Measurements from ENCODE around the gene FAM83F.

Gene FAM83F

DNA sequence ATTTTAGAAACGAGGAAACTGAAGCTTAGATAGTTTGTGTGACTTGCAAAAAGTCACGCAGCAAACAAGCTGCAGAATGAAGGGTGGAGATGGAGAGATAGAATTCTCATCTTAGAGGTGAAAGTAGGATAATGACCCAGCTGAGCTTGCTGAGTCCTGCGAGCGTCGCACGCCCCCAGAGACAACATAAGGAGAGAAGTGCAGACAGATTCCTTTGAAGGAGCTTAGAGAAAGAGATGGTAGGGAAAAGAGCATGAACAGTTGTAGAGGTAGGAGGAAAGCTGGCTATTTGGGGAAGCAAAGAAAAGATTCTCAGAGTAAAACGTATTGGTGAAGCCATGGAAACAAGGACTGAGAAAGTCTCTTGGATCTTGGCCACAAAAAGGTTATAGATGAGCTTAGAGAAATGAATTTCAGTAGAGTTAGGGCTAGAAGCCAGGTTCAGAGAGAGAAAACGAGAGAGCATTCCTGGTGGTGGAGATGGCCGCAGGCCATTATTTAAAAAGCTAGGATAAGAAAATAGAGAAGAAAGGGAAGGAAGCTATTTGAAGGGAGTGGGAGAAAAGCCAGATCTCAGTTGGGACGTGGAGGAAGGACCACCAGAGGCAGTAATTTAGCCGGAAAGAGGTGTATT is 44.8 kb downstream of the FAM83F start:
- DNase-seq = no peak

DNA sequence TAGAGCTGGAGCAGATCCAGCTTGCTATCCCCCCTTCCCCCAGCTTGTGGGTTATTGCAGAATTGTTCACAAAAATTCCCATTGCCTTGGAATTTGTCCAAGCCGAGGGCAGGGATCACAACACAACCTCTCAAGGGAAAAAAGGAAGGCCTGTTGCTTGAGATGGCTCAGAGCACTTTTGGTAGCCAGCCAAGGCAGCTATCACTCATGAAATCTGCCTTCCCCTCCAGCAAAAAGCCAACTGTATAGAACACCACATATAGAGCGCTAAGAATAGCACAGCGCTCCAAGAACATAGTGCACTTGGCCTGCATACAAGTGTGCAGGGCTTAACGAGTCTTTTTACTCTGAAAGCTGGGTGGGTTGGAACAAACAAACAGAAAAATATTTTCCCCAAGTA is 46.2 kb downstream of the FAM83F start:
- DNase-seq = peak; percentile 59

DNA sequence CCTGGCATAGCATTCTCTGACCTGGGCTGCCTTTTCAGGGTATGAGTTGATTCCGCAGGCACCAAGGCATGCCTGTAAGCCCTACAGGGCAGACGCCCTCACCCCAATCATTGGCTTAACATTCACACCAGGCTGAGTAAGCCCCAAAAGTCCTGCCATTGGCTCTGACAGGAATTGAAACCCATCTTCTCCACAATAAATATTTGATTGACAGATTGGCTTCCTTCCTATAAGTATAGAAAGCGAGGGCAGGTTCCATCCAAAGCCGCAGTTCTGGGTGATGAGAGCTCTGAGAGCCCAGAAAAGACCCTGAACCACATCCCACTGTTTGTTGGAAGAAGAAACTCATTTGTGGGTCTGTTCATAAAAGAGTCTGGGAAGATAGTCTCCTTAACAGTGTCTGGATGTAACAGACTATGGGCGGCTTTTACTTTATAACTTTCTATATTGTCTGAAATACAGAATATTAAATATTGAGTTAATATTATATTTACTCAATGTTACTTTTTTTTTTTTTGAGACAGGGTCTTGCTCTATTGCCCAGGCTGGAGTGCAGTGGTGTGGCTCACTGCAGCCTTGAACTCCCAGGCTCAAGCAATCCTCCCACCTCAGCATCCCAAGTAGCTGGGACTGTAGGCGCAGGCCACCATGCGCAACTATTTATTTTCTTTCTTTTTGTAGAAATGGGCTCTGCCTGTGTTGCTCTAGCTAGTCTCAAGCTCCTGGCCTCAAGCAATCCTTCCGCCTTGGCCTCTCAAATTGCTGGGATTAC is 46.8 kb downstream of the FAM83F start:
- DNase-seq = no peak

DNA sequence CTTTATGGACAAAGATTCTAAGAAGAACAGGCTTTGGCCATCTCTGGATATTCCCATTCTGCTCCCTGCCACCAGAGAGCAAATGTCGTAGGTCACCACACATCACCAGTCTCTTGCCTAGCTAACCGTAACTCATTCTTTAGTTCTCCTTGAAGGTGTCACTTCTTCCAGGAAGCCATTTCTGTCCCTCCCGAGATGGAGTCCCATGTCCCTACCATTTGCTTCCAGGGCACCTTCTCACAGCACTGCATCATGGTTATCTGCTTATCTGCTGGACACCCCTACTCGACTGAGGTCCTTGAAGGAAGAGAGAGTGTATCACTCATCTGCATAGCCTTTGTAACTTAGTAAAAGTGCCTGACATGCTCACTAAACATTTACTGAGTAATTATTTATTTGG is 47.6 kb downstream of the FAM83F start:
- no peak for DNase-seq

DNA sequence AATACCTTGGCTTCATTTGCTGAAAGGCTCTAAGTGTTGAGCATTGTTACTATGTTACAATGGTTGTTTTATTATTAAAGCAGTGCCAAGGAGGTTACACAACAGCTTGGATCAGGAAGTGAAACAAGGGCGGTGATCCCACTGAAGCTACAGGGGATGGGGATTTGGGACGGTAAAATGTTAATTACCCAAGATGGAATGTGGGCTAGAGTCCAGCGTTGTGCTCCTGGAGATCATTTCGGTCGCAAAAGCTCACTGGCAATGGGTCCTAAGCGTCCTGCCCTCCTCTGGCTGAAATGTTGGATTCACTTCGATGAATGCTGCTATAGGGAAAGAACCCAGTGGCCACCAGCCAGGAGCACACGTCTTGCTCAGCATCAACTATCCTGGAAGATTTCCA is 48.3 kb downstream of the FAM83F start:
- DNase-seq = peak; percentile 34

DNA sequence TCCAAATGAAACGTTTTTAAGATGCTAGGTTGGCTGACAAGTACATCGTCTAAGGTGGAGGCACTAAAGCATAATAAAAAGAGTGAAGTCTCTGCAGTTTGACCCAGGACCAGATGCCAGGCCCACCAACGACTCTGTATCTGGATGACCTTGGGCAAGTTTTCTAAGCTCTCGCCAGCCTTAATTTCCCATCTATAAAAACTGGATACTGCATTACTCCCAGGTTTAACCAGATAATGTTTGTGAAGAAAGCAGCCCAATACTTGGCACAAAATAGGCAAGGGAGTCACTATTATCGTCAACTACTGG is 49.0 kb downstream of the FAM83F start:
- DNase-seq = no peak

DNA sequence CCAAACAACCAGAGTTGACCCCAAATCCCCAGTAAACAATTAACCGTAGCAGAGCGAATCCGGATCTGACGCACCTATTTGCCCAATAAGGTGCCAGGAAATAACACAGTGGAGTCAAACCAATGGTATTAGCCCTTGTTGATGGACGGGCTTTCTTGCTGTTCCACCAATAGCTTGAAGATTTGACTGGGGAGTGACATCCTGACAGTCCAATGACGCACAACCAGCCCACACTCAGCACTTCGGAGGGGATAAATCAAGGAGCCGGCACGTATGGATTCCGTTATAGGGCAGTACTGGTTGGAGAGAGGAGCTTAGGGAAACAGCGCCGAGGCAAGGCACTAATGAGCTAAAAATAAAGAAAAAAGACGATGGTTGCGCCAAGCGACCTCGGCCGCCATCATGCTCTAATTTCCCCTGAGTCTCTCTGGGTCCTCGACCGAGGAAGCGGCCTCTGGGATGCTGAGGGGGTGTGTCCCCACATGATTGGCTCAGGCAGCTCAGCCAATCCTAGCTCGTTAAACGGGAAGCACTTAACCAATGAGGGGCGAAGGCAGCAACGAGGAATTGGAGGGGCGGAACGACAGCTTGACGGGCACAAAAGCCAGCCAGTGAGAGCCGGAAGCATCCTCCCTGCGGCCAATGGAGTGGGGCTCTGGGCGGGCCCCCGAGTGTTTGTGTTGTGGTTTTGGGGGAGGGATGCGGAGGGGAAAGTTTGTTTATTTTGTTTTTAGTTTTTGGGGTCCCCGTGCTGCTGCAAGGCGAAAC is 49.5 kb downstream of the FAM83F start:
- DNase-seq = peak; percentile 94

DNA sequence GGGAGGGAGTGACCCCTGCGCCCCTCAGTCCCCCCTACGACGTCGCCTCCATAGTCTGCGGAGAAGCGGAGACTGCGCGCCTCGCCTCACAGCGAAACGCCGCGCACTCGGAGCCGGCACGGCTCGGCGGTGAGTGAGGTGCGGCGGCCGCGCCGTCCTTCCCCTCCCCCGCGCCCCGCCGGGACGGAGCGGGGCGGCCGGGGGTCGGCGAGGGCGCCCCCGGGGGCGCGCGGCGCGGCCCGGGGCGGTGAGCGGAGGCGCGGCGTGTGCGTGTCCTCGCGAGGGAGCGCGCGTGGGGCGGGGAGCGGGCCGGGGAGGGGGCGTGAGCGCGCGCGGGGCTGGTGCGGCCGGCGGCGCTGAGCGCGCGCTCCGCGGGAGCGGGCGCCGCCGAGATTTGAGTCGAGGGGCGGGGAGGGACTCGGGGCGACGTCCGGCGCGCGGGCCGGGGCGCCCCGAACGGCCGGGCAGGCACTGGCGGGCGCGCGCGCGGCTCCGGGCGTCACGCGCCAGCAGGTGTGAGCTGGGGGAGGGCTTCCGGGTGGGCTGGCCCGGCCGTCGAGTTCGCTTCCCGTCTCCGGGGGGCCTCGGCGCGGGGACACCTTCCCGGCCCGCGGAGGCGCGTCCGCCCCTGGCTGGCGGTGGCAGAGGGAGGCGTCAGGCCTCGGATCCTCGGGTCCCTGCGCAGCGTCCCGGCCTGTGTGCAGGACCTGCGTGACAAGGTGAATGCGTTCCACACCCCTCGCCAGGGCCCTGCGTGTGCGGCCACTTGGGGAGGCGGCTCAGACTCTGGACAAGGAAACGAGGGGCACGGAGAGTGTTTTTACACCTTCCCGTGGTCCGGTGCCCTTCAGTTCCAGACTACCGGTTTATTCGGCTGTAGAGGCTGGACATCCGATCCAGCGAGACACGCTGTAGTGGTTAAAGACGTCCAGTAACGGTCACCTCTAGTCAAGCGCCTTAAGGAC is 50.4 kb downstream of the FAM83F start:
- DNase-seq = no peak

DNA sequence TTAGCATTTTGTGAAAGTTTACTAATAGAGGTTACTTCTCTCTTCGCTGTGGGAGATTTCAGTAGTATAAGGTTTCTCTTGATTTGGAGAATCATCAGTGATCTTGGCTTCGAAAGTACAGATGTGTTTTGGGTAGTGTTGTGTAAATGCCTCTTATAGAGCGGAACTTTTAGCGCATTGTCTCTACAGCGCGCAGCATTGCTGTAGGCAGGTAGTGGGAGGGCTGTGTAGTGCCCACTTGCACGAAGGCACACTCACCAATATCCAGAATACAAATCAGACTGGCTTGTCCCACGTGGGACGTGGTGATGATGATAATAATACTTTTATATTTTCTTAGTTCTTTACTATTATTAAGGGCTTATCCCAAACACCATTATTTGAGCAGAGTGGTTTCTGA is 51.4 kb downstream of the FAM83F start:
- no peak for DNase-seq

DNA sequence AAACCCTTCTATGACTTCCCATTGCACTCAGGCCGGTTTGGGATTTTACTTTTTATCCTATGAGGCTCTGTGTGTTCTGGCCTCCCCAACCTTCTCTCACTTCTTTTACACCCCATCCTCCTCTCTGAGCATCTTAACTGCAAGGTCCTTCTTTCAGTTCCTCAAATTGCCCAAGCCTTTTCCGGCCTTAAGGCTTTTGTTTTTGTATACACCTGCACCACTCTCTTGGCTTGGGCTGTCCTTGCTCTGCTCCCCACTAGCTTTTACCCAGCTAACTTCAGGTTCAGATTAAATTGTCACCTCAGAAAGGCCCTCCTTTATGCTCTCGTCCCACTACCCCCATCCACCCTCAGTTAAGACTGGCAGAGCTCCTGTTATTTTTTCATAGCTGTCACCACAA is 55.5 kb downstream of the FAM83F start:
- DNase-seq = no peak

DNA sequence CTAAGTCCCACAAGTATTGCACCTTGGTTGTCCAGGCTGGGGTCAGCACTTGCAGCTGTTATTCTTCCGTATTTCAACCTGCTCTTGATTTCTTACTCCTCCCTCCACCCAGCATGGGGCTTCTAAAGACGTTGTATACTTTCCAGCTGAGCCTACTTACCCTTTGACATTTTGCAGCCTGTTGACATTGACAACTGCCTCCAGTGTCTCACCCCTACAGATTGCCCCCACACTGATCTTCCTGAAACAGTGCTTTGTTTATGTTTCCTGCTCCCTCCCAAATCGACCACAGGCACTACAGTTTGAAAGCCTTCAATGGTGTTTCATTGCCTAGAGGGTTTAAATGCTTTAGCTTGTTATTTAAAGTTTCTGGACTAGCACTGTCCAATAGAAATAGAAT is 56.6 kb downstream of the FAM83F start:
- no peak for DNase-seq

DNA sequence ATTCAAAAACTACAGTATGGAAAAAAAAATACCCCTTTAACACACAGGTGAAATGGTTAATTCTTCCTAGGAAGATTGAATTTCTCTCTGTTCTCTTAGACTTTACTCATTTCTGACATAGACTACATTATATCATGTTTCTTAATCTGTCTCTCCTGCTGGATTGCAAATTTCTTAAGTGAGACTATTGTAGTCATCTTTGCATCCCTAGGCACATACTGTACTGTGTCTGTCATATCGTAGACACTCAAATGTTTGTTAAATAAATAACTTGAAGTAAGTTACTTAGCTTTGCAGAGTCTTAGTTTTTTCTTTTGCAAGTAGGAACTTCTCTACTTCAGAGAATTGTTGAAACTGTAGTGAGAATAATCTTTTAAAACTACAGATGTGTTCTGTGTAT is 58.7 kb downstream of the FAM83F start:
- no peak for DNase-seq

DNA sequence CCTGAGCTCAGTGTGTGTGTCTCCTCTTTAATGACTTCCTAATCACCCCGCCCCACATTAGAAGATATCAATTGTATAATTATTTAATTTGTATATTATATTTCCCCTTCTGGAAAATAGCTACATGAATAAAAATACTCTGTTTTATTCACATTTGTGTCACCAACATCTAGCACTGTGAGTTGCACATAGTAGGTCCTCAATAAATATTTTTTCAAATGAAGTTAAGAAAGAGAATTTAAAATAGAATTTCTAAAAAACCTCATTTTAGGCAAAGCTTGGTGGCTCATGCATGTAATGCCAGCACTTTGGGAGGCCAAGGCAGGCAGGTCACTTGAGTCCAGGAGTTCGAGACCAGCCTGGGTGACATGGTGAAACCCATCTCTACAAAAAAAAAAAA is 59.7 kb downstream of the FAM83F start:
- no peak for DNase-seq

DNA sequence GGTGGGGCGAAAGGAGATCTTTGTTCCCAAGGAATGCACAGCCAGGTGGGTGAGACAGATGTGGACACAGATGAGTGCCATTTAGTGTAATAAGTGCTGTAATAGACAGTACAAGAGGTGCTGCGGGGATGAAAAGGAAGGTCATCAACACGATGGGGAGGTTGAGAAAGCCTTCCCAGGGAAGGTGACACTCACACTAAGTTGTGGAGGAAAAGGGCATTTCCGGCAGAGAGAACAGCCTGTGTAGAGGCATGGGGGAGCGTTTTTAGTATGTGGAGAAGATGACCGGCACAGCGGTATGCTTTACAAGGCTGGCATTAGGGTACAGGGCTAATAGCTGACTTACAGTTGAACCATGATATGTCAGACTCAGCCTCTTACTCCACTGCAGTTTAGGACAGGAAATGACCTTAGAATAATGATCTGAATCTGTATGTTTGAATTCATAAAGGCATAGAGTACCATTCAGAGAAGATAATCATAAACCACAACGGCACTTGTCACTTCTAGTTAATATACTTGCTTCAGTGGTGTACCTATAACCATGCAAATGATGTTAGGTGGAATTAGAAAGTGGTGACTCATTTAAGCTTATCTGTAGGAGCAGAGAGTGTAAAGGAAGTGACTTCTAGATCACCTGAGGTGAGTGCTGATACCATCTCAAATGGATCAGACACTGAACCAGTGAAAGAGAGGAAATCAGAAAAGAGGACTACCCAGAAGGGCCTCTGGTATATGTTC is 60.6 kb downstream of the FAM83F start:
- DNase-seq = no peak

DNA sequence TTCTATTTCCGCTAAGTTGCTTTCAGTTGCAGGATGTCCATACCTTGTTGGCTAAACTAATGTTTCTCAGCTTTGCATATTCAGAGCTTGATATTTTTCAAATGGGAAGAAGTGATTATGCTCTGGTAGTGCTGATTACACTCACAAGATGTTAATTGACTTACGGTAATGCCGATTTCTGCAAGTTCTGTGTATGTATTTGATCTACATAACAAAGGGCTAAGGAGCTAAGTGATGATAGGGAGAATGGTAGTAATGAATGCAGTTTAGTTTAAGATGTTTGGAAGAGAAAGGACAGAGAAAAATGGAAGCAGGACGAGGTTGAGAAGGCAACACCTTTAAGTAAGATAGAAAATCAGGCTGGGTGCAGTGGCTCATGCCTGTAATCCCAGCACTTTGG is 61.4 kb downstream of the FAM83F start:
- DNase-seq = no peak

DNA sequence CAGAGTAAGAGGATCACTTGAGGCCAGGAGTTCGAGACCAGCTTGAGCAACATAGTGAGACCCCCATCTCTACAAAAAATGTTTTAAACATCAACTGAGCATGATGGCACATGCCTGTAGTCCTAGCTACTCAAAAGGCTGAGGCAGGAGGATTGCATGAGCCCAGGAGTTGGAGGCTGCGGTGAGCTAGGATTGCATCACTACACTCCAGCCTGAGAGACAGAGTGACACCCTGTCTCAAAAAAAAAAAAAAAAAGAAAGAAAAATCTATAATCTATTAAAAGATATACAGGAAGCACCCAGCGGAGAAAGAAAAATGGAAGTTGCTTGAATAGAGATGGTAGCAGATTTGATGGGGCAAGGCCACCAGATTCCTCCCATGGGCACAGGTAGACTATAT is 61.8 kb downstream of the FAM83F start:
- no peak for DNase-seq

DNA sequence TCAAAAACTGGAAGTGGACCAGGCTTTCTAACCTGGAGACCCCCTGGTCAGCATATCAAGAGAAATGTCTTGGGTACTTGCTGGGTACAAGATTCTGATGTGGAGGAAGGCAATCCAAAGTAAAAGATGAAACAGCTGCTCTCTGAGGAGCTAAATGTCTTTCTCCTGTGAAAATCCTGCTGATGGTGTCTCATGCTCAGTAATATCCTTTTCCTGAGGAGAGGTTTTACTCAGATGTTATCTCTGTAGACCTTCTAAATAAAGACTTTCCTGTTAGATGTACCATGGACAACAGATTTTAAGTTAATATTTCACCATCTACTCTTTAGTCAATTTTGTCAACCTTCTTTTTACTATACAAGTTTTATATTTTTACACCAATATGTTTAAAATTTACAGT is 62.9 kb downstream of the FAM83F start:
- DNase-seq = no peak

DNA sequence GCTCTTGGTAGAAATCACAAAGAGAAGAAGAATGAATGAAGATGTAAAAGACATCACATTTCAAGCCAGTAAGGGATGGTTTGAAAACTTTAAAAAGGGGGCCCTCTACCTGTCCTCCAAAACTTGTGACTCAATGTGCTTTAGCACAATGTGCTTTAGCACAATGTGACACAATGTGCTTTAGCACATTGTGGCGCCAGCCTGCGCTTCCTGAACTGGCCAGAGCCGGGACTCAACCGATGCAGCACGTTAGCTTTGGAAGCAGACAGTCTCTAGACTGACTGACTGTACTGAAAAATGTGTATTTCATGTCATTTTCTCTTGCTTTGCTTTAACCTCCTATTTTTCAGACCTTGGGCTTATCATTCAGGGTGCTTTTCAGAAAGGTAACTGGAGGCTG is 63.5 kb downstream of the FAM83F start:
- no peak for DNase-seq

DNA sequence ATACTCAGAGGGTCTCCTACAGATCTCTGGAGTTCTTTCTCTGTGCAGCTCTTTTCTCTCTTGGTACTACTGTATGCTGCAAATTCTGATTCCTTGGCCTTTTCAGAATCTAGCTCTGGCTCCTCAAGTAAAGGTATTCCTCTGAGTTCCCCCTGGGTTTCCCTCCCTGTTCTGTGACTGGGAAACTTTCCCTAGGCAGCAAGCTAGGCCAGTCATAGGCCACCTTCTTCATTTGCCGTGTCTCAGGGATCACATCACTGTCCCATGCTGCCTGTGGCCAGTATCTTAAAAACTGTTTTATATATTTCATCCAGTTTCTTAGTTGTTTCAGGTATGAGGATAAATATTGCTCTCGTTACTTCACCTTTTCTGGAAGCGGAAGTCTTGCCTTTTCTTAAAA is 71.2 kb downstream of the FAM83F start:
- DNase-seq = no peak

DNA sequence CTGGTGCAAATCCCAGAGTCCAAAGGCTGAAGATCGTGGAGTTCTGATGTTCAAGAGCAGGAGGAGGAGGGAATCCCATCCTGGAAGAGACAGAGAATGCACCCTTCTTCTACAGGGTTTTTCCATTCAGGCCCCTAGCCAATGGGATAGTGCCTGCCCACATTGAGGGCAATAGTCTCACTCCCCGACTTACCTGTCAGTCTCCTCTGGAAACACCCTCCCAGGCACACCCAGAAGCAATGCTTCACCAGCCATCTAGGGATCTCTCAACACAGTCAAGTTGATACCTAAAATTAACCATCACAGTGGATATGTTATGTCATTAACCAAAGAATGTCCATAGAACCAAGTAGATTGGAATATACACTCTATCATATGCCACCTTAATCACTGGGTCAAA is 72.9 kb downstream of the FAM83F start:
- DNase-seq = no peak

DNA sequence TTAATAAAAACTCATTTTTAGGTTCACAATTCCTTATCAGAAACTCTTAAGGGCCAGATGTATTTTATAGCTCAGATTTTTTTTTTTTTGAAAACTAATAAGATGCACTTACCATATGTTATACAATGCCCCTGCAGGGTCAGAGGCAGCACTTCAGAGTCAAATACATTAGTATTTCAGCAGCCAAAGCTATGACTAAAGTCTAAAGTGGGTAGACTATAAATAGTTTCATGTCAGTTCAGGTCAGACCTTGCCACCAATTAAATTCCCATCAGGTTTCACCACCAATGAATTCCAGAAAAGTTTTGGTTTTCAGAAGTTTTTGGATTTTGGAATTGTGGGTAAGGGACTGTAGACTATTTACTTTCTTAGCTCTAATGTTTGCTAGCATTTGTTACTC is 75.9 kb downstream of the FAM83F start:
- DNase-seq = no peak

DNA sequence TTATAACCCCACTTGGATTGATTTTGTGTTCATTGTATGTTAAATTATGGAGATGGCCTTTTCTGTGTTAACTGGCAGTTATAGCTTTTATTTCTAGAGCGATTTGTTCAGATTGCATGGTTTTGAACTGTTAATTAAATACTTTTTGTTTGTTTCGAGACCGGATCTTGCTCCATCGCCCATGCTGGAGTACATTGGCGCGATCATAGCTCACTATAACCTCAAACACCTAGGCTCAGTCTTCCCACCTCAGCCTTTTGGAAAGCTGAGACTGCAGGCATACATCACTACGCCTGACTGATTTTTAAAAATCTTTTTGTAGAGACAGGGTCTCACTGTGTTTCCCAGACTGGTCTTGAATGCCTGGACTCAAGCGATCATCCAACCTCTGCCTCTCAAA is 77.0 kb downstream of the FAM83F start:
- DNase-seq = no peak

All from NCI-H2029 treated with DMSO at 0.1 percent for 48 hours (cell line).